H1 (cell line): Measurements from ENCODE around the gene SLC6A3. TPM values are rescaled to one million over a fixed set of nuclear protein-coding genes. Genes with fewer than 3 reads are reported as not detected.

Source experiments
- CTCF ChIA-PET: fragments of 300-600 bp; sonication (Branson Sonifier 250); formaldehyde crosslinking; loops from one replicate; lab custom pipeline; 2021; ENCODE audit not compliant: partially characterized antibody; lab: Charles Lee
- POLR2A ChIA-PET: fragments of 300-600 bp; sonication (Branson Sonifier 250); formaldehyde crosslinking; loops from one replicate; lab custom pipeline; 2021; ENCODE audit warnings: inconsistent platforms; ENCODE audit not compliant: partially characterized antibody; lab: Charles Lee
- DNase-seq, 2 experiments: peaks; one replicate each; pipeline versions ENCODE4 v3.0.0 to v3.0.0-alpha.2; 2010 to 2022; ENCODE audit warnings: low spot score in 2 of 2, low read depth in 1 of 2, mixed read lengths in 1 of 2
- FAIRE-seq: peaks from 2 replicates; lab custom pipeline; 2011; peaks lifted over from hg19 to GRCh38; lab: Jason Lieb, UNC
- H2AFZ ChIP-seq: 2 replicates; pipeline ENCODE4 v1.8.1; 2012; ENCODE audit warnings: low read length, inconsistent platforms
- H2AK5ac ChIP-seq: 2 replicates; pipeline ENCODE4 v1.6.1; 2013; ENCODE audit warnings: low read depth, low read length
- H2BK120ac ChIP-seq: replicated peaks from 2 replicates; pipeline ENCODE3; 2013; ENCODE audit warnings: low read depth, low read length, inconsistent platforms
- H2BK12ac ChIP-seq: 2 replicates; pipeline ENCODE4 v1.6.1; 2013; ENCODE audit warnings: low read depth, low read length
- H2BK15ac ChIP-seq: 2 replicates; pipeline ENCODE4 v1.6.1; 2013; ENCODE audit warnings: low read length
- H2BK20ac ChIP-seq: 2 replicates; pipeline ENCODE4 v1.6.1; 2013; ENCODE audit warnings: low read length
- H2BK5ac ChIP-seq: 2 replicates; pipeline ENCODE4 v1.6.1; 2013; ENCODE audit warnings: low read depth, low read length
- H3K14ac ChIP-seq: 2 replicates; pipeline ENCODE4 v1.6.1; 2013; ENCODE audit warnings: inconsistent platforms; ENCODE audit not compliant: insufficient read length
- H3K18ac ChIP-seq: 2 replicates; pipeline ENCODE4 v1.6.1; 2013; ENCODE audit warnings: low read length; ENCODE audit errors: extremely low read depth
- H3K23ac ChIP-seq: 2 replicates; pipeline ENCODE4 v1.6.1; 2013; ENCODE audit warnings: inconsistent platforms; ENCODE audit not compliant: insufficient read length
- H3K23me2 ChIP-seq: 2 replicates; pipeline ENCODE4 v1.6.1; 2013; ENCODE audit warnings: low read depth, low read length
- H3K27ac ChIP-seq: 2 replicates; pipeline ENCODE4 v1.6.1; 2011; ENCODE audit warnings: low read depth, low read length, inconsistent platforms
- H3K27me3 ChIP-seq, 4 experiments: replicated peaks in 1 of 4; 1 replicate in 1 of 4; 2 replicates in 3 of 4; pipeline versions ENCODE4 v1.6.1 to v1.8.1; 2011 to 2013; ENCODE audit warnings: low read length in 3 of 4, mild to moderate bottlenecking in 3 of 4, inconsistent platforms in 2 of 4, mixed read lengths in 2 of 4, moderate library complexity in 1 of 4; ENCODE audit not compliant: control insufficient read depth in 3 of 4, insufficient read depth in 3 of 4; ENCODE audit errors: extremely low read depth in 1 of 4
- H3K36me3 ChIP-seq, 4 experiments: 2 replicates each; pipeline versions ENCODE4 v1.6.1 to v1.8.1; 2011 to 2013; ENCODE audit warnings: mild to moderate bottlenecking in 4 of 4, low read length in 3 of 4, moderate library complexity in 2 of 4, control low read depth in 1 of 4, inconsistent platforms in 1 of 4; ENCODE audit not compliant: insufficient read depth in 4 of 4, control insufficient read depth in 2 of 4
- H3K4ac ChIP-seq: replicated peaks from 2 replicates; pipeline ENCODE3; 2013; ENCODE audit warnings: low read length, low read depth, mixed read lengths, inconsistent platforms; ENCODE audit not compliant: insufficient read length
- H3K4me1 ChIP-seq, 4 experiments: replicated peaks in 1 of 4; 1 replicate in 1 of 4; 2 replicates in 3 of 4; pipeline versions ENCODE4 v1.6.1 to v1.8.1; 2011 to 2013; ENCODE audit warnings: low read length in 3 of 4, inconsistent platforms in 2 of 4, mixed read lengths in 1 of 4; ENCODE audit not compliant: insufficient read depth in 4 of 4, control insufficient read depth in 3 of 4
- H3K4me2 ChIP-seq, 2 experiments: 2 replicates each; pipeline versions ENCODE4 v1.6.1 to v1.8.1; 2011 to 2013; ENCODE audit warnings: low read depth in 2 of 2, low read length in 2 of 2, control low read depth in 1 of 2, inconsistent platforms in 1 of 2, mild to moderate bottlenecking in 1 of 2; ENCODE audit not compliant: insufficient read depth in 1 of 2
- H3K4me3 ChIP-seq, 4 experiments: fragments of 200-600, 300-600 bp in 1 of 4; sonication (generic), shearing (Covaris generic), sonication (Bioruptor Twin) in 1 of 4; 2 replicates each; pipeline versions ENCODE4 v1.5.1 to v1.8.1; 2011 to 2016; ENCODE audit warnings: low read length in 4 of 4, low read depth in 3 of 4, control low read depth in 2 of 4, inconsistent platforms in 2 of 4, mild to moderate bottlenecking in 2 of 4, mixed read lengths in 1 of 4, moderate library complexity in 1 of 4; ENCODE audit not compliant: insufficient read depth in 2 of 4; ENCODE audit errors: extremely low read depth in 1 of 4
- H3K56ac ChIP-seq: replicated peaks from 2 replicates; pipeline ENCODE3; 2013; ENCODE audit warnings: low read depth, mild to moderate bottlenecking, mixed read lengths, low read length, inconsistent platforms; ENCODE audit not compliant: insufficient read length
- H3K79me1 ChIP-seq: 2 replicates; pipeline ENCODE4 v1.6.1; 2013; ENCODE audit warnings: low read depth, low read length, control low read depth
- H3K79me2 ChIP-seq, 2 experiments: 2 replicates each; pipeline versions ENCODE4 v1.6.1 to v1.8.1; 2012 to 2013; ENCODE audit warnings: low read length in 2 of 2, mild to moderate bottlenecking in 2 of 2, inconsistent platforms in 1 of 2; ENCODE audit not compliant: insufficient read depth in 2 of 2, control insufficient read depth in 1 of 2
- H3K9ac ChIP-seq, 4 experiments: replicated peaks in 1 of 4; 1 replicate in 1 of 4; 2 replicates in 3 of 4; pipeline versions ENCODE4 v1.6.1 to v1.8.1; 2011 to 2013; ENCODE audit warnings: low read depth in 3 of 4, low read length in 3 of 4, control low read depth in 2 of 4, mild to moderate bottlenecking in 2 of 4, moderate library complexity in 2 of 4, inconsistent platforms in 1 of 4; ENCODE audit errors: extremely low read depth in 1 of 4
- H3K9me3 ChIP-seq, 2 experiments: 2 replicates each; pipeline versions ENCODE4 v1.6.1 to v1.8.1; 2012 to 2013; ENCODE audit warnings: mild to moderate bottlenecking in 2 of 2, moderate library complexity in 2 of 2, control low read depth in 1 of 2, inconsistent platforms in 1 of 2, low read depth in 1 of 2, low read length in 1 of 2, mixed read lengths in 1 of 2; ENCODE audit not compliant: insufficient read depth in 2 of 2
- H4K20me1 ChIP-seq, 2 experiments: replicated peaks in 1 of 2; 2 replicates each; pipeline versions ENCODE3 to v1.8.1; 2011 to 2013; ENCODE audit warnings: inconsistent platforms in 2 of 2, low read length in 2 of 2, mild to moderate bottlenecking in 1 of 2; ENCODE audit not compliant: insufficient read depth in 2 of 2, control insufficient read depth in 1 of 2
- H4K5ac ChIP-seq: 2 replicates; pipeline ENCODE4 v1.6.1; 2013; ENCODE audit warnings: low read length, low read depth, mixed read lengths, inconsistent platforms; ENCODE audit not compliant: insufficient read length
- H4K8ac ChIP-seq: 2 replicates; pipeline ENCODE4 v1.8.0; 2013; ENCODE audit warnings: mild to moderate bottlenecking, moderate library complexity, low read length, inconsistent platforms; ENCODE audit not compliant: insufficient read depth; ENCODE audit errors: extremely low read depth
- H4K91ac ChIP-seq: replicated peaks from 2 replicates; pipeline ENCODE3; 2013; ENCODE audit warnings: low read length, mixed read lengths, inconsistent platforms; ENCODE audit not compliant: insufficient read length
- RBBP5 ChIP-seq: IDR thresholded peaks from 2 replicates; pipeline ENCODE4 v1.7.1; 2012; ENCODE audit warnings: low read depth, mild to moderate bottlenecking, inconsistent platforms, low read length, moderate library complexity, borderline replicate concordance
- SP1 ChIP-seq: IDR thresholded peaks from 2 replicates; pipeline ENCODE4 v1.6.1; 2011; ENCODE audit warnings: low read depth, low read length
- WGBS, 2 experiments: shearing (Covaris generic) in 1 of 2; methylation state at CpG; one replicate each; pipeline versions ENCODE4 v1.1.6 to v1.1.7; 2013 to 2015; ENCODE audit warnings: low lambda C conversion rate in 2 of 2, mixed read lengths in 2 of 2, inconsistent platforms in 1 of 2, low coverage in 1 of 2, missing lambda C conversion rate in 1 of 2; ENCODE audit not compliant: insufficient replicate concordance in 2 of 2, insufficient coverage in 1 of 2, insufficient read length in 1 of 2; ENCODE audit errors: extremely low coverage in 1 of 2, missing lambda C conversion rate in 1 of 2; 5-methylcytosine and 5-hydroxymethylcytosine counted together
- polyA plus RNA-seq, 7 experiments: library from polyadenylated mRNA; depleted of rRNA in 3 of 7; stranded (reverse) in 5 of 7; unstranded in 2 of 7; fragments of >200 nt in 5 of 7; fragments of 200-250 nt in 2 of 7; gene quantifications; 1 replicate in 5 of 7; 2 replicates in 1 of 7; 4 replicates in 1 of 7; pipeline versions ENCODE4 v1.2.1 to v1.2.3, GENCODE V29; 2011 to 2013; ENCODE audit warnings: missing spikeins in 2 of 7, mixed read lengths in 2 of 7
- total RNA-seq: library from RNA; stranded (reverse); fragmentation: NEBNext Ultra II Directional; extraction: Animal tissue kit (Norgen Biotek cat#: 25700); gene quantifications from 2 replicates; pipeline ENCODE4 v1.2.1, GENCODE V29; 2021

SLC6A3 gene
- total and polyA plus RNA-seq, 2 of the 8 experiments (the other 6 are each of a cell fraction or from before 2014, with no cell fraction given), result 0.48 to 0.91 TPM

- H4K91ac ChIP-seq, result no peak overlapping the region
- H3K79me1 ChIP-seq, result no peaks in the 10 kb centered on the region
- H2BK5ac ChIP-seq, result no peak overlapping the region
- peaks cover 10% of the 10 kb centered on the region; the same call in 1 of the 2 replicates for H3K23me2 ChIP-seq
- no peak overlapping the region for H2BK12ac ChIP-seq
- 89% methylated on average over 12 of the region's 12 CpGs; no CpG with 5 or more reads in 1 of the 2 experiments for WGBS, 2 experiments
- no peak overlapping the region for H3K27ac ChIP-seq
- H3K4me1 ChIP-seq, result peaks cover 0 to 14% (median 8%) of the 10 kb centered on the region in 4 experiments; a peak in 5 of 7 replicates
- 0 out of 2 replicates have a peak overlapping the region, but pooled peaks have one; percentile 53 for H2AK5ac ChIP-seq
- no peak overlapping the region for H2BK15ac ChIP-seq
- no peak overlapping the region for H2BK120ac ChIP-seq
- H3K9me3 ChIP-seq, result peaks cover 3 to 7% of the 10 kb centered on the region in 2 experiments; a peak in 2 of 4 replicates
- H4K5ac ChIP-seq, result no peak overlapping the region
- no peak overlapping the region for H3K18ac ChIP-seq
- no peak overlapping the region for H3K23ac ChIP-seq
- POLR2A ChIA-PET, result no interaction called here
- H3K4me3 ChIP-seq, result no peak overlapping the region
- no peak for FAIRE-seq
- H4K8ac ChIP-seq, result no peak overlapping the region
- no peak overlapping the region for H2AFZ ChIP-seq
- peak overlapping the region; percentile 61; the same call in 1 of the 2 replicates for H2BK20ac ChIP-seq
- no peaks in the 10 kb centered on the region for H3K36me3 ChIP-seq
- DNase-seq, result no peak
- TF ChIP-seq SP1 (no peak), RBBP5 (no peak)
- TF ChIP-seq, all 59 proteins: peak for 0
- Histone ChIP-seq H3K79me2 (no peaks in the 10 kb centered on the region), H3K27me3 (no peaks in the 10 kb centered on the region), H3K9ac (no peak overlapping the region), H3K56ac (no peak overlapping the region), H3K14ac (no peak overlapping the region), H3K4me2 (no peak overlapping the region), H3K4ac (no peak overlapping the region), H4K20me1 (peaks cover 0 to 8% of the 10 kb centered on the region in 2 experiments)
- CTCF ChIA-PET, result interaction anchor here (0.6 to 1.0 kb wide), 3 partner anchors 8 to 685 kb away, joined by 3 to 4 read pairs (median 3); no protein-coding TSS in a partner anchor
Measured at GRCh38 chr5:1416856-1417469, 28.3 kb downstream of the SLC6A3 start.
